A549 (cell line): Measurements from ENCODE around the gene CNTNAP1.

Source experiments
- BHLHE40 ChIP-seq: IDR thresholded peaks from 2 replicates; pipeline ENCODE4 v1.6.1; 2012; ENCODE audit warnings: low read depth, low read length, inconsistent platforms
- CHD2 ChIP-seq: fragments of 150-350 bp; IDR thresholded peaks from 2 replicates; pipeline ENCODE4 v1.6.1; 2014; ENCODE audit warnings: low read length; ENCODE audit not compliant: partially characterized antibody
- CTCF ChIP-seq: fragments of >200 bp; sonication (Bioruptor Twin); formaldehyde crosslinking; IDR thresholded peaks from 3 replicates; pipeline ENCODE4 v1.5.1; 2016
- EP300 ChIP-seq, 2 experiments: fragments of >200 bp; sonication (Bioruptor Twin); formaldehyde crosslinking; IDR thresholded peaks; 2 replicates in 1 of 2; 3 replicates in 1 of 2; pipeline ENCODE4 v1.6.1; 2016 to 2017
- FOSL2 ChIP-seq, 2 experiments: fragments of 450-650 bp in 1 of 2; fragments of >200 bp in 1 of 2; sonication (Bioruptor Twin) in 1 of 2; formaldehyde crosslinking; IDR thresholded peaks; 2 replicates each; pipeline versions ENCODE4 v1.5.0 to v1.6.1; 2016 to 2020; ENCODE audit warnings: mild to moderate bottlenecking in 1 of 2, moderate library complexity in 1 of 2
- NPAS2 ChIP-seq: fragments of 250-450 bp; sonication (Bioruptor Pico); IDR thresholded peaks from 2 replicates; pipeline ENCODE4 v1.8.0; 2022; ENCODE audit warnings: mild to moderate bottlenecking, moderate library complexity, borderline replicate concordance
- PHF8 ChIP-seq: fragments of 200-600 bp; sonication (generic); IDR thresholded peaks from 2 replicates; pipeline ENCODE4 v1.6.1; 2016; ENCODE audit warnings: low read depth, mild to moderate bottlenecking, antibody characterized with exemption, moderate library complexity, borderline replicate concordance

DNA sequence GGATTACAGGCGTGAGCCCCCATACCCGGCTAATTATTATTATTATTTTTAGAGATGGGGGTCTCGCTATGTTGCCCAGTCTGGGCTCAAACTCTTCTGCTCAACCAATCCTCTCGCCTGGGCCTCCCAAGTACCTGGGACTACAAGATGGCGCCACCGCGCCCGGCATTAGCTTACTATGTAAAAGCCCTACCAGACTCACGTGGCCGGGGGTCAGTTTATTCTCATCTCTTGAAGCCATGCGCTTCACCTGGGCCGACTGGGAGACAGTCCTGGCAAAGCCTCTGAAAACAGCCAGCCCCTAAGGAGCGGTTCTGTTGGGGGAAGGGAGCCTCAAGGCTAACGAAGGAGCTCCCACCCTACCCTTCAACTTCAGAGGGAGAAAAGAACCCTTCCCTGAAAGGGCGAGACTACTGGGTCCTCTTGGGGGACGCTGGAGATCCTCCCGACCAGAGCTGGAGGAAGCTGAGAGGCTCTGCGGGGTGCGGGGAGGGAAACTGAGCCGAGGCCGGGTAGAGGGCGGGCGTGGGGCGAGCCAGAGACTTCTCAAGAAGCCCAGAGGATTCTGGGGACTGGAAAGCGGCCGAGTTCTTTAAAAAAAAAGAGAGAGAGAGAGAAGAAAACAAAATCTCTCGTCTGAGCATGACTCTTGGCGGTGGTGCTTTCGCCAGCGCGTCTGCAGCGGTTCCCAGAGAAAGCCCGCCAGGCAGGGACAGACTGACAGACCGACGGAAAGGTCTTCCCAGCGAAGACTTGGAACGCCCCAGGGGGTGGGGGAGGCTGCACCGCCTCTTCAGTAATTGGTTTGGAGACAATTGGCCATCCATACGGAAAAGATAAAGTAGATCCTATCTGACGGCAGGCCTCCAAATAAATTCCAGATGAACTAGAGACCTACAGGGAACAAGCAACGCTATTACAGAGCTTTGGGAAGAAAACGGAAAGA, 28.9 kb upstream of the CNTNAP1 start:
- TF ChIP-seq EP300 (IDR thresholded peaks at IDR 0.05) (no peak), CTCF (no peak), CHD2 (no peak), BHLHE40 (no peak), FOSL2 (IDR thresholded peaks at IDR 0.05) (no peak), FOSL2 (CRISPR knock-in tag; IDR thresholded peaks at IDR 0.05) (no peak), NPAS2 (CRISPR knock-in tag) (no peak), PHF8 (no peak)
